Cardiac fibroblast (primary cell): ENCODE measurements around the gene ASB2.

Experiments used
- DNase-seq, 2 donors: peaks; one replicate each; pipeline versions ENCODE4 v3.0.0 to v3.0.0-alpha.2; 2010; ENCODE audit warnings: low read depth in 2 of 2
- H3K4me3 ChIP-seq, 2 donors: replicated peaks in 1 of 2; 1 replicate in 1 of 2; 2 replicates in 1 of 2; pipeline ENCODE4 v1.5.1; 2011; ENCODE audit warnings: low read depth in 2 of 2, low read length in 2 of 2, mild to moderate bottlenecking in 2 of 2, moderate library complexity in 1 of 2
- CTCF ChIP-seq: IDR thresholded peaks from one replicate; pipeline ENCODE4 v1.5.1; 2011; ENCODE audit warnings: low read depth, mild to moderate bottlenecking, low read length, inconsistent platforms

ASB2 gene

GRCh38 chr14:93951635-93952540 is 24.5 kb downstream of the ASB2 start:
- no peak overlapping the region for H3K4me3 ChIP-seq
- no peak for DNase-seq
- TF ChIP-seq CTCF = no peak

- no peak for TF ChIP-seq CTCF
- H3K4me3 ChIP-seq = no peak overlapping the region
- peak in 1 of 2 donors; percentile 11 for DNase-seq
Observed at GRCh38 chr14:93950948-93951634, 25.3 kb downstream of the ASB2 start.

GRCh38 chr14:93949511-93950075 is 26.8 kb downstream of the ASB2 start:
- DNase-seq = no peak
- TF ChIP-seq CTCF = no peak
- no peak overlapping the region for H3K4me3 ChIP-seq

GRCh38 chr14:93947282-93947681 is 29.1 kb downstream of the ASB2 start:
- no peak for DNase-seq
- TF ChIP-seq CTCF = no peak
- H3K4me3 ChIP-seq = no peak overlapping the region

GRCh38 chr14:93946541-93947090 is 29.8 kb downstream of the ASB2 start:
- no peak overlapping the region for H3K4me3 ChIP-seq
- no peak for TF ChIP-seq CTCF
- peak in 1 of 2 donors; percentile 10 for DNase-seq

- H3K4me3 ChIP-seq = no peak overlapping the region
- DNase-seq = peak in 1 of 2 donors; percentile 49
- TF ChIP-seq CTCF = no peak
Observed at GRCh38 chr14:93946104-93946503, 30.3 kb downstream of the ASB2 start.
